Nephron (organoid): ENCODE data around the gene TLE5.

Source experiments
- H3K27ac Mint-ChIP-seq, 3 experiments: 2 replicates each; pipeline ENCODE4 v1.8.0; 2020; ENCODE audit warnings: mixed read lengths in 3 of 3, mild to moderate bottlenecking in 2 of 3, moderate library complexity in 1 of 3
- H3K27me3 Mint-ChIP-seq: 2 replicates; pipeline ENCODE4 v1.8.0; 2021; ENCODE audit warnings: low read depth, mild to moderate bottlenecking, moderate library complexity, mixed read lengths
- H3K36me3 Mint-ChIP-seq: 2 replicates; pipeline ENCODE4 v1.8.0; 2020; ENCODE audit warnings: low read depth, mixed read lengths
- H3K4me1 Mint-ChIP-seq: 2 replicates; pipeline ENCODE4 v1.8.0; 2020; ENCODE audit warnings: mixed read lengths
- H3K4me3 Mint-ChIP-seq, 3 experiments: 2 replicates each; pipeline ENCODE4 v1.8.0; 2020; ENCODE audit warnings: mild to moderate bottlenecking in 3 of 3, mixed read lengths in 3 of 3, moderate library complexity in 2 of 3
- H3K9me3 Mint-ChIP-seq: 2 replicates; pipeline ENCODE4 v1.8.0; 2020; ENCODE audit warnings: mixed read lengths
- TF ChIP-seq, protein P1 (sequence below), 3 experiments: fragments of 200-600 bp; sonication (generic); IDR thresholded peaks; one replicate each; pipeline ENCODE4 v1.5.0; 2021; ENCODE audit warnings: antibody characterized with exemption in 3 of 3; ENCODE audit not compliant: unreplicated experiment in 3 of 3

Gene TLE5

DNA sequence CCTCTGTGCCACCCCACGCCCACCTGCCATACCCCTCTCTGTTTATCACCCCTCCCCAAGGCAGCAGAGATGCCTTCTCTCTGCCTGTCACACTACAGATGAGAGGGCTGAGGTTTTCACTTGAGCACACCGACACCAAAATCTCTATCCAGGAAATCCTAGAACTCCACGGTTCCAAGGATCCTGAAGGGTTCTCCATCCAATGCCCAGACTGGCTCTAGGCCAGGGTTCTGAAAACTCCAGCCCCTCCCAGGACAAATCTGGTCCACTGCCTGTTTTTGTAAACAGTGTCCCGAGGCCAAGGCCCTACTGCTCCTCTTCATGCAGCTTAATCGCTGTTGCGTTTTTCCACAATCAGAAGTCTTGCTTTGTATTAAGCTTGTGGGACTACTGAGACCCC lies 53.3 kb downstream of the TLE5 start:
- Mint-ChIP-seq H3K27me3 (peaks cover 23% of the 10 kb centered on the region), H3K4me3 (no peak overlapping the region), H3K27ac (no peak overlapping the region), H3K4me1 (no peaks in the 10 kb centered on the region), H3K36me3 (peaks cover 4% of the 10 kb centered on the region), H3K9me3 (no peaks in the 10 kb centered on the region)
- TF ChIP-seq, protein P1, sequence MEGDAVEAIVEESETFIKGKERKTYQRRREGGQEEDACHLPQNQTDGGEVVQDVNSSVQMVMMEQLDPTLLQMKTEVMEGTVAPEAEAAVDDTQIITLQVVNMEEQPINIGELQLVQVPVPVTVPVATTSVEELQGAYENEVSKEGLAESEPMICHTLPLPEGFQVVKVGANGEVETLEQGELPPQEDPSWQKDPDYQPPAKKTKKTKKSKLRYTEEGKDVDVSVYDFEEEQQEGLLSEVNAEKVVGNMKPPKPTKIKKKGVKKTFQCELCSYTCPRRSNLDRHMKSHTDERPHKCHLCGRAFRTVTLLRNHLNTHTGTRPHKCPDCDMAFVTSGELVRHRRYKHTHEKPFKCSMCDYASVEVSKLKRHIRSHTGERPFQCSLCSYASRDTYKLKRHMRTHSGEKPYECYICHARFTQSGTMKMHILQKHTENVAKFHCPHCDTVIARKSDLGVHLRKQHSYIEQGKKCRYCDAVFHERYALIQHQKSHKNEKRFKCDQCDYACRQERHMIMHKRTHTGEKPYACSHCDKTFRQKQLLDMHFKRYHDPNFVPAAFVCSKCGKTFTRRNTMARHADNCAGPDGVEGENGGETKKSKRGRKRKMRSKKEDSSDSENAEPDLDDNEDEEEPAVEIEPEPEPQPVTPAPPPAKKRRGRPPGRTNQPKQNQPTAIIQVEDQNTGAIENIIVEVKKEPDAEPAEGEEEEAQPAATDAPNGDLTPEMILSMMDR (IDR thresholded peaks at IDR 0.05; ENCODE audit: unreplicated experiment in 3 of 3) = no peak

DNA sequence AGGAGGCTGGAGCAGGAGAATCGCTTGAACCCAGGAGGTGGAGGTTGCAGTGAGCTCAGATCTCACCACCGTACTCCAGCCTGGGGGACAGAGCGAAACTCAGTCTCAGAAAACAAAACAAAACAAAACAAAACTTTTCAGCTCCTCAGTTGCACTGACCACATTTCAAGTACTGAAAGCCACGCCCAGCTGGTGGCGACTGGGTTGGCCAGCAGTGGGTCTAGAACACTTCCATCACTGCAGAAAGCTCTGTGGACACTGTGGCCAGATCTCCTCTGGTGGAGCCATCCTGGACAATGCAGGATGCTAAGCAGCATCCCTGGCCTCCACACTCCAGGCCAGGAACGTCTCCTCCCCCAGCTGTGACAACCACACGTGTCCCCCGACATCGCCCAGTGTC lies 54.3 kb downstream of the TLE5 start:
- no peak overlapping the region for H3K4me3 Mint-ChIP-seq
- H3K36me3 Mint-ChIP-seq = no peaks in the 10 kb centered on the region
- H3K27me3 Mint-ChIP-seq = peaks cover 22% of the 10 kb centered on the region
- TF ChIP-seq, protein P1 (IDR thresholded peaks at IDR 0.05; ENCODE audit: unreplicated experiment in 3 of 3) = no peak
- no peaks in the 10 kb centered on the region for H3K9me3 Mint-ChIP-seq
- no peaks in the 10 kb centered on the region for H3K4me1 Mint-ChIP-seq
- no peak overlapping the region for H3K27ac Mint-ChIP-seq

DNA sequence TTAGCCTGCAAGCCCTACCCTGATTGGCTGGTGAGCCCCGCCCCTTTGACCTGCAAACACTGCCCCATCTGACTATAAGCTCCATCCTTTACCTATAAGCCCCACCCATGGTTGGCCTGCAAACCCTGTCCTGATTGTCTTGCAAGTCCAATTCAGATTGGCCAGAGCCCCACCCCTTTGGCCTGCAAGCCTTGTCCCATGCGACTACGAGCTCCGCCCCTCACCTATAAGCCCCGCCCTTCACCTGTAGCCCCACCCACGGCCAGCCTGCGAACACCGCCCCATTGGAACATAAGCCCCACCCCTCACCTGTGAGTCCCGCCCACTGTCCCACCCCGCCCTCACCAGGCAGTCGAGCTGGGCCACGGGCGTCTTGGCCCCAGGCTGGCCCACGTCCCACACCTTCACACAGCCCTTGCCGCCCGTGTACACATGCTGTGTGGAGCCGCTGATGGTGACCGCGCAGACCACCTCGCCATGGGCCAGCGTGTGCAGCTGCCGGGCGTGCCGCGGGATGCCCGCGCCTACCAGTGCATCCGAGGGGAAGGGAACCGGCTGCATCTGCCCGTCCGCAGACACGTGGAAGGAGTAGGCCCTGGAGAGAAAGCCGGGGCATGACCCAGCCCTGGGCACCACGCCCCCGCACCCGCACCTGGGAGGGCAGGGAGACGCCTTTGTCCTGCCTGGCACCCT lies 56.1 kb downstream of the TLE5 start:
- no peak overlapping the region for H3K4me3 Mint-ChIP-seq
- H3K27ac Mint-ChIP-seq = no peak overlapping the region
- peaks cover 22% of the 10 kb centered on the region for H3K27me3 Mint-ChIP-seq
- TF ChIP-seq, protein P1 (IDR thresholded peaks at IDR 0.05; ENCODE audit: unreplicated experiment in 3 of 3) = no peak
- no peaks in the 10 kb centered on the region for H3K4me1 Mint-ChIP-seq
- H3K36me3 Mint-ChIP-seq = peaks cover 3% of the 10 kb centered on the region
- H3K9me3 Mint-ChIP-seq = no peaks in the 10 kb centered on the region

DNA sequence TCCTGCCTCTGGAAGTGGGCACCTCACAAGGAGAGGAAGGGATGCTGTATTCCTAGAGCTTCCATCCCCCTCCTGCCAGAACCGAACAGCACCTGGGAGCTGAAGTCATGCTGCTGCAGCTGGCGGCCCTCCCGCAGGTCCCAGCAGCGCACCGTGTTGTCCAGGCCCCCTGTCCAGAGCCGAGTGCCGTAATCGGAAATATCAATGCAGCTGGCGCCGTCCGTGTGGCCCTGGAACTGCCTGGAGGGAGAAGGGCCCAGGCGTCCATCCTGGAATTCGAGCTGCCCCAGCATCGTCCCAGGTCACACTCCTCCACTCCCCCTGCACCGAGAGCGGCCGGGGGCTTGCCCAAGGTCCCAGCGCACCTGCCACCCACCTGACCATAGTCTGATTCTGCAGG lies 57.0 kb downstream of the TLE5 start:
- H3K36me3 Mint-ChIP-seq = peaks cover 3% of the 10 kb centered on the region
- TF ChIP-seq, protein P1 (IDR thresholded peaks at IDR 0.05; ENCODE audit: unreplicated experiment in 3 of 3) = no peak
- H3K4me3 Mint-ChIP-seq = no peak overlapping the region
- no peaks in the 10 kb centered on the region for H3K9me3 Mint-ChIP-seq
- no peaks in the 10 kb centered on the region for H3K4me1 Mint-ChIP-seq
- no peak overlapping the region for H3K27ac Mint-ChIP-seq
- H3K27me3 Mint-ChIP-seq = peaks cover 22% of the 10 kb centered on the region

DNA sequence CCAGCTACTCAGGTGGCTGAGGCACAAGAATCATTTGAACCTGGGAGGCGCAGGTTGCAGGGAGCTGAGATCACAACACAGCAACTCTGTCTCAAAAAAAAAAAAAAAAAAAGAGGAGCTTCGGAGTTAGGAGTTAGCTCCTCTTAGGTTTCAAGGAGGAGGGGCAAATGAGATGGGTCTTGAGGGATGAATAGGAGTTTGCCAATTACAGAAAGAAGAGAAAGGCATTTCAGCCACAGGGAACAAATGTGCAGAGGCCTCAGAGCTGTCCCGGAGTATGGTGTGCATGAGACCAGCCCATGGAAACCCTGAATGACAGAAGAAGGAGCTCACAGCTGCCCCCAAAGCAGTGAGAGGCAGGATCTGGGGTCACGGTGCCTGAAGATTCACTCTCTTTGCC lies 57.8 kb downstream of the TLE5 start:
- H3K4me3 Mint-ChIP-seq = no peak overlapping the region
- H3K36me3 Mint-ChIP-seq = peaks cover 3% of the 10 kb centered on the region
- H3K4me1 Mint-ChIP-seq = no peaks in the 10 kb centered on the region
- H3K27me3 Mint-ChIP-seq = peaks cover 17% of the 10 kb centered on the region
- H3K9me3 Mint-ChIP-seq = no peaks in the 10 kb centered on the region
- TF ChIP-seq, protein P1 (IDR thresholded peaks at IDR 0.05; ENCODE audit: unreplicated experiment in 3 of 3) = no peak
- H3K27ac Mint-ChIP-seq = no peak overlapping the region

DNA sequence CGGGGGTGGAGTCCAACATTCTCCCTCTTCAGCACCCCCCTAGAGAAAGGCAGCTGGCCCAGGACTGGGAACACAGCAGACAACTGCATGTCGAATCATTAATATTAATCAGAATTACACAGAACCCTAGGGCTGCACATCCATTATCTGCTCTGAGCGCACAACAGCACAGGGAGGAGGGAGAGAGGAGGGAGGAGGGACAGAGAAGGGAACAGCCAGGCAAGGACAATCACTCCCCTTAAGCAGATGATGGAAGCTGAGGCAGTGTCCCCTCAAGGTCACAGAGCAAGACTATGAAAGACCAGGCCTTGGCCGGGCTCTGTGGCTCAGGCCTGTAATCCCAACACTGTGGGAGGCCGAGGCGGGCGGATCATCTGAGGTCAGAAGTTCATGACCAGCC lies 59.2 kb downstream of the TLE5 start:
- Mint-ChIP-seq H3K4me3 (no peak overlapping the region), H3K27me3 (peaks cover 14% of the 10 kb centered on the region), H3K9me3 (peaks cover 3% of the 10 kb centered on the region), H3K4me1 (no peaks in the 10 kb centered on the region), H3K27ac (no peak overlapping the region), H3K36me3 (peaks cover 11% of the 10 kb centered on the region)
- TF ChIP-seq, protein P1 (IDR thresholded peaks at IDR 0.05; ENCODE audit: unreplicated experiment in 3 of 3) = no peak
